Fibroblast of pulmonary artery (primary cell): ENCODE results near the gene SCNN1A.
A peak's percentile ranks its signal among the peaks of the same experiment; 100 is the strongest.
"Not testable (repeated sequence)": the region's sequence is repeated elsewhere in the genome, so short reads cannot be mapped to it uniquely, and the experiment has no call there.

Experiments used
- DNase-seq: peaks from one replicate; pipeline ENCODE4 v3.0.0-alpha.2; 2010; ENCODE audit warnings: low read depth
- H3K4me3 ChIP-seq: replicated peaks from 2 replicates; pipeline ENCODE4 v1.5.1; 2011; ENCODE audit warnings: low read depth, mild to moderate bottlenecking, control low read depth, low read length, moderate library complexity
- TF ChIP-seq, protein P1 (sequence below): IDR thresholded peaks from 2 replicates; pipeline ENCODE4 v1.5.1; 2011; ENCODE audit warnings: mild to moderate bottlenecking, control low read depth, low read length, inconsistent platforms; ENCODE audit errors: missing control alignments

The SCNN1A gene

DNA sequence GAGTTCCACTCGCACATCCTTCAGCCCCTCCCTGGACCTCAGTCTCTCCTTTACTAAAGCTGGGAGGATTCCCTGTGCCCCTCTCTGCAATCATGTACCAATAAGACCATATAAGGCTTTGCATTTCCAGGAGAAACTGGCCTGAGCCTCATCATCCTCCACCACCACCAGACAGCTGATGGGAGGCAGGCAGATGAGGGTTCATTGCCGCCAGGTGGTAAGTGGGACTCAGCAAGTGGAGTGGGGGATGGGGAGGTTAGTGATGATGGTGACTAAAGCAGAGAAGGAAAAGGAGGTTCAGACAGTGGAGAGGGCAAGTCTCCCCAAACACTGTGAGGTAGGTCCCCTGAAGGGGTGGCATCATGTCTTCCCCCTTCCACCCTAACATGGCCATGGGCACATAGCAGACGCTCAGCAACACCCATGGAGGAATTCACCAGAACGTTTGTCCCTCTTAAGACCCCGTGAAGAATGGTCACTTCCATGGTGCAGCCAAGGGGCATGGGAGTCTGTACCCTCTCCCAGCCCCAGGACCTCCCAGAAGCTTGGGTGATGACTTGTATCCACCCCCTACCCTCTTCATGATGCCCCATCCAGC lies 29.0 kb downstream of the SCNN1A start:
- DNase-seq = no peak
- no peak overlapping the region for H3K4me3 ChIP-seq
- TF ChIP-seq, protein P1, sequence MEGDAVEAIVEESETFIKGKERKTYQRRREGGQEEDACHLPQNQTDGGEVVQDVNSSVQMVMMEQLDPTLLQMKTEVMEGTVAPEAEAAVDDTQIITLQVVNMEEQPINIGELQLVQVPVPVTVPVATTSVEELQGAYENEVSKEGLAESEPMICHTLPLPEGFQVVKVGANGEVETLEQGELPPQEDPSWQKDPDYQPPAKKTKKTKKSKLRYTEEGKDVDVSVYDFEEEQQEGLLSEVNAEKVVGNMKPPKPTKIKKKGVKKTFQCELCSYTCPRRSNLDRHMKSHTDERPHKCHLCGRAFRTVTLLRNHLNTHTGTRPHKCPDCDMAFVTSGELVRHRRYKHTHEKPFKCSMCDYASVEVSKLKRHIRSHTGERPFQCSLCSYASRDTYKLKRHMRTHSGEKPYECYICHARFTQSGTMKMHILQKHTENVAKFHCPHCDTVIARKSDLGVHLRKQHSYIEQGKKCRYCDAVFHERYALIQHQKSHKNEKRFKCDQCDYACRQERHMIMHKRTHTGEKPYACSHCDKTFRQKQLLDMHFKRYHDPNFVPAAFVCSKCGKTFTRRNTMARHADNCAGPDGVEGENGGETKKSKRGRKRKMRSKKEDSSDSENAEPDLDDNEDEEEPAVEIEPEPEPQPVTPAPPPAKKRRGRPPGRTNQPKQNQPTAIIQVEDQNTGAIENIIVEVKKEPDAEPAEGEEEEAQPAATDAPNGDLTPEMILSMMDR = no peak

DNA sequence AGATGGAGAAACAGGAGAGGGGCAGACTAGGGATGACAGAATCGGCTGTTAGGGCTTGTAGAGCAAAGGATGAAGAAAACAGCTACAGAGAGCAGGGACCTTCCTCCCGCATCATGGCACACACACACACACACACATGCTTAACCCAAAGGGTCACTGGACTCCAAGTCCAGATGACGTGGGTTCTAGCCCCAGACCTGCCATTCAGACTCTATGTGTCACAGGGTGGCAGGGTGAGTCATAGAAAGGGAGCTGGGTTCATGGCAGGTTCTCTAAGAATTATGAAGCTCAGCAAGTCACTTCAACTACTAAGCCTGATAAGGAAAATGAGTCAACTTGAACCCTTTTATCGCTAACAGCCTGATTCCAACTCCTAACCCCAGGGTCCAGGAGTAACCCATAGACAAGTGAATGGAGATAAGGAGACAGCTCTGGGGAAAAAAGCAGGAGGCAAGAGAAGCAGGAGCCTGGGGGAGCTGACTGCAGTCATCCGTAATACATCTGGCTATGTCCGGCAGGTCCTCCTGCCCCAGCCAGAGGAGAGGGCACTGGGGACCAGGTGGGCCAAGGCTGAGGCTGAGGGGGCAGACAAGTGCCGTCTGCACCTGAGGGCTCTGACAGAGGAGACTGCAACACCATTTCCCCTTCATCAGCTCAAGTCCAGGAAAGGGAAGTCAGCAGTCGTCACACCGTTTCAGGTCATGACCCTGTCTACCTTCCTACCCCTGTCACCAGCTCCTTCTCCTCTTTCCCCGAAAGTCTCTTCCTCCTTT lies 29.9 kb downstream of the SCNN1A start:
- DNase-seq = peak; percentile 97
- TF ChIP-seq, protein P1 = no peak
- no peak overlapping the region for H3K4me3 ChIP-seq

DNA sequence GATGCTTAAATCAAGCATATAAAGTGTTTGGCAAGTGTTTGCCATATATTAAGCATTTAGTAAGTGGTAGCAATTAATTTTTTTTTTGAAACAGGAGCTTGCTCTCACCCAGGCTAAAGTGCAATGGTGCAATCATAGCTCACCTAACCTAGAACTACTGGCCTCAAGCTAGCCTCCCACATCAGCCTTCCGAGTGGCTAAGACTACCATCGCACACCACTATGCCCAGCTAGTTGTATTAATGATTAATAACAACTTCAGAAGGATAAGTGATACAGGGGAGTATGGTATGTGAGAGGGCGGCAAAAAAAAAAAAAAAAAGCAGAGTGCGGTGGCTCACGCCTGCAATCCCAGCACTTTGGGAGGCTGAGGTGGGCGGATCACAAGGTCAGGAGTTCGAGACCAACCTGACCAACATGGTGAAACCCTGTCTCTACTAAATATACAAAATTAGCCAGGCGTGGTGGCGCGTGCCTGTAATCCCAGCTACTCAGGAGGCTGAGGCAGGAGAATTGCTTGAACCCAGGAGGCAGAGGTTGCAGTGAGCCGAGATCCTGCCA lies 31.2 kb downstream of the SCNN1A start:
- H3K4me3 ChIP-seq, DNase-seq: not testable (repeated sequence)

DNA sequence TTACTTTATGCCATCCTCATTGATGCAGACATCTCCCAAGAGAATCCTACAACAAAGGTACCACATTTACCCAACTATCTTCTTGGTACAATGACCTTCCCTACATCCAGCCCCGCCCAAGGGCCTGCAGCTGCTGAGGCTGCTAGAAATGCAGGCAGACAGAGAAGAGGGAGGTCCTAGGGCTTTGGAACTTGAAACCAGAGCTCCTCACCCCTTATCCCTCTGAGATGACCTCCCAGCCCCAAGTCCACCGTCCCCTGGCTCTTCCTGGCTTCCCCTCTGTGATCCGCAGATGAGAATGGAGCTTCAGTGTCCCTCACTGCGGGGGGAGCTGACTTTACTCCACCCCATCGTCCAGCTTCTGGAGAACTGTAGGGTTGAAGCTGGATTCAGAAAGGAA lies 31.8 kb downstream of the SCNN1A start:
- DNase-seq = no peak
- TF ChIP-seq, protein P1 = no peak

DNA sequence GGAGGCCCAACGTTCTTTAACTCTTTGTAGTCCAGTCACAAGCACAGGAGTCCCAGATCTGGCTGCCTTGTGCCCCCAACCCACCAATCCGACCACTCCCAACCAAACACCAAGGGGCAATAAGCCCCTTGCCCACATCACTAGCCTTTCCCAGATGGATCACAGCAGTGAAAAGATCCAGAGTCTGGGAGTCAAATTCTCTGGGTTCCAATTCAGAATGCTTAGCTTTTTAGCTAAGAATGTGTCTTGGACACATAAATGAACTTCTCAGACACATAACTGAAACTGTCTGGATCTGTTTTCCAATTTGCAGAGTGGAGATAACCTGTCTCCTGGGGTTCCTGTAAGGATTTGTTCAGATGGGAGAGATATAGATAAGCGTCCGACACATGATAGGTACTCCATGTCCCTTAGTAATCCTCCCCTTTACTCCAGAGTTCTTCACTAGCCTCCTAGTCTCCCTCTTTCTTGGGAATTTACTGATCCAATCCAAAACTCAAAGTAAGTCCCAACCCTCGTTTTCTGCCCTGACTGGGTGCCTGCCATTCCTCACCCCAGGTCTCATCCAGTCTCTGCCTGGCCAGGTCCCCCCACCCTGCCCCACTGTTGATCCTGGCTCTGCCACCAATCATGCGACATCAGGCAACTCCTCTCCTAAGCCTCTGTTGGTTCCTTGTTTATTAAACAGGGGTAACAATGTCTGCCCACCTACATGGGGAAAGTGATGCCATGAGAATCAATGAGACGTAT lies 33.0 kb downstream of the SCNN1A start:
- no peak for DNase-seq
- H3K4me3 ChIP-seq = peak overlapping the region; percentile 100
- TF ChIP-seq, protein P1 = no peak

More for the DNA sequence above, 31.8 kb downstream of the SCNN1A start:
- no peak overlapping the region for H3K4me3 ChIP-seq

DNA sequence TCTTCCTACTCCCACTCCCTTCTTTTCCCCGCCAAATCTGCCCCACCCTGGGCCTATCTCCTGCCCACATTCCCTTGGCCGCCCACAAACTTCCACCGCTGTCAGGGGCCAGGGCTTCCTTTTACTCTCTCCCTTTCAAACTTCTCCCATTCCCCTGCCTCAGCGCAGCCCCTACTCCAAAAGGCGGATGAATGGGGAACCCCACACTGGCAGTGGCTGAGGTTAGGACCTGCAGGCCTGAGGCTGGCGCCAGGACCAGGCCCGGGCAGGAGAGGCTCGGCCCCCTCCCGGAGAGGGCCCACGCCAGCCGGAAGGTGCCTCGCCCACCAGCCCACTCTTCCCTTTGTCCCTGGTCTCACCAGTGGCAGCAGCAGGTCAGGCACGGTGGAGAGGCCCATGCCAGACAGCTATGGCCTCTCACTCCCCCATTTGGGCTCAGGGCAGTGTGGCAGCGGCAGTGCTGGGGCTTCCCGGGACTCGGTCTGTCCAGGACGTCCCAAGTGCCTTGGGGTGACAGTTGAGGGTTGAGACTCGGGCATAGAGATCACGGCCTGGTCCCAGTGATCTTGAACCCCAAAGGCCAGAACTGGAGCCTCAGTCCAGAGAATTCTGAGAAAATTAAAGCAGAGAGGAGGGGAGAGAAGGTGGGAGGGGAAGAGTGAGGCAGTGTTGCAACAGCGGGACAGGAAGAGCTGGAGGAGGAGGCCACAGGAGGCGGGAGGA lies 33.8 kb downstream of the SCNN1A start, which contains the start of gene TNFRSF1A:
Gene TNFRSF1A, minus strand, starts transcription at position 660 of the 723 bp plus-strand sequence. Its CDS starts 262 bp downstream, at position 398.
- TF ChIP-seq, protein P1 = no peak
- H3K4me3 ChIP-seq = peak within 1 kb of the TSS; percentile 100
- peak; percentile 92 for DNase-seq
